NB4 (cell line): ENCODE measurements around the gene KDM4C.
"Not testable (repeated sequence)": the region's sequence is repeated elsewhere in the genome, so short reads cannot be mapped to it uniquely, and the experiment has no call there.

Source experiments
- DNase-seq: peaks from one replicate; pipeline ENCODE4 v3.0.0; 2010; ENCODE audit warnings: low read depth
- H3K4me3 ChIP-seq: one replicate; pipeline ENCODE4 v1.5.1; 2011; ENCODE audit warnings: mild to moderate bottlenecking, low read depth, low read length, moderate library complexity
- CTCF ChIP-seq: IDR thresholded peaks from one replicate; pipeline ENCODE4 v1.5.1; 2012; ENCODE audit warnings: low read depth, low read length
- MAX ChIP-seq: IDR thresholded peaks from 2 replicates; pipeline ENCODE4 v1.6.1; 2011; ENCODE audit warnings: low read depth, low read length
- MYC ChIP-seq: IDR thresholded peaks from 2 replicates; pipeline ENCODE4 v1.6.1; 2011; ENCODE audit warnings: low read depth, low read length
- POLR2A ChIP-seq: IDR thresholded peaks from 2 replicates; pipeline ENCODE4 v1.6.1; 2011; ENCODE audit warnings: mild to moderate bottlenecking; ENCODE audit not compliant: insufficient read length; ENCODE audit errors: extremely low read depth

The KDM4C gene

GRCh38 chr9:6735422-6735821, 22.4 kb upstream of the KDM4C start:
- no peak for TF ChIP-seq POLR2A
- TF ChIP-seq MYC = no peak
- TF ChIP-seq MAX = no peak
- no peak for TF ChIP-seq CTCF
- no peak overlapping the region for H3K4me3 ChIP-seq
- no peak for DNase-seq

GRCh38 chr9:6739218-6739617, 18.6 kb upstream of the KDM4C start:
- DNase-seq = peak; percentile 53
- TF ChIP-seq MAX (no peak), CTCF (peak; percentile 51), MYC (no peak), POLR2A (no peak)

GRCh38 chr9:6748861-6749260, 8.9 kb upstream of the KDM4C start:
- DNase-seq = not testable (repeated sequence)

More at GRCh38 chr9:6739218-6739617, 18.6 kb upstream of the KDM4C start:
- no peak overlapping the region for H3K4me3 ChIP-seq

GRCh38 chr9:6754861-6755260, 2.9 kb upstream of the KDM4C start:
- H3K4me3 ChIP-seq, DNase-seq: not testable (repeated sequence)

More at GRCh38 chr9:6748861-6749260, 8.9 kb upstream of the KDM4C start:
- not testable (repeated sequence) for H3K4me3 ChIP-seq

GRCh38 chr9:6757132-6757455, 679 bp upstream of the KDM4C start:
- TF ChIP-seq CTCF (no peak), POLR2A (no peak), MAX (no peak), MYC (no peak; the same call in 1 of the 2 replicates)
- DNase-seq = peak; percentile 93

GRCh38 chr9:6758248-6758497, 400 bp downstream of the KDM4C start:
- TF ChIP-seq MYC = no peak
- no peak for TF ChIP-seq POLR2A
- no peak for TF ChIP-seq CTCF
- no peak for TF ChIP-seq MAX
- H3K4me3 ChIP-seq = peak overlapping the region; percentile 95
- DNase-seq = no peak

More at GRCh38 chr9:6757132-6757455, 679 bp upstream of the KDM4C start:
- H3K4me3 ChIP-seq = peak overlapping the region; percentile 95

- peak overlapping the region; percentile 95 for H3K4me3 ChIP-seq
- DNase-seq = peak; percentile 84
- TF ChIP-seq CTCF (peak; percentile 7), MYC (peak; percentile 70), POLR2A (peak; percentile 39), MAX (no peak; the same call in 1 of the 2 replicates)
These were observed 868 bp downstream of the KDM4C start for GRCh38 chr9:6758498-6759184.
